ENCODE data around the gene B4GAT1.

DNA sequence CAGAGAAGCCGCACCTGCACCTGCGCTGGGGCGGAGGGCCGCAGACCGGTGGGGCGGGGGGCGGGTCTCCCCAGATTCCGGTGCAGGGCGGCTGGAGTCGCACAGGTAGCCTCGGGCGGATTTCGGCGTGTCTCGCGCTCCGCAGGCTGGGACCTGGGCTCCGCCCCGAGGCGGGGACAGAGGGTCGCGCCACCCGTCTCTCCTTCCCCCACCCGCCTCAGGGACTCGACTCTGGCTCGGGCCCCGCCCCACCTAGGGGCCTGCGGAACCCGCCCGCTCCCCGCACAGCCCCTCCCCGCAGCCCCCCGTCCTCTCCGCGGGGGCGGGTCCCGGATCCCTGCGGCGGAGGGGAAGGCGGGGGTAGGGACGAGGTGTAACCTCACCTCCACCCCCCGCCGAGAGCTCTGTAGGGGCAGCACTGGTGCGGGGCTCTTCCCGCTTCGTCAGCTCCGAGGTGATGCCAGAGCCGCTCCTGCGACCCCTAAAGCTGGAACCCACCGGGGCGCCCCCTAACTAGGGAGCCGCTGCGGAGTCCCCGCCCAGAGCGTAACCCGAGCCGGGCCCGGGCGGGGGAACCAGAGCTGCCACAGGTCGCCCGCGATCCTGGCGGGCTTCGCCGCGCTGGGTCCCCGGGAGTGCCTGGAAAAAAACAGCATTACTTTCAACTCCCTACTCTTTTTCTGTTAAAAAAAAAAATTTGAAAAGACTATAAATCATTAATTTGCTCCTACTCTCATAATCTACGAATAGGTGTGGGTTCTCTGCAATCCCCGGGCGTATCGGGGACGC is 24.4 kb upstream of the B4GAT1 start, which contains the start of gene SLC29A2:
- TF ChIP-seq, protein P1, sequence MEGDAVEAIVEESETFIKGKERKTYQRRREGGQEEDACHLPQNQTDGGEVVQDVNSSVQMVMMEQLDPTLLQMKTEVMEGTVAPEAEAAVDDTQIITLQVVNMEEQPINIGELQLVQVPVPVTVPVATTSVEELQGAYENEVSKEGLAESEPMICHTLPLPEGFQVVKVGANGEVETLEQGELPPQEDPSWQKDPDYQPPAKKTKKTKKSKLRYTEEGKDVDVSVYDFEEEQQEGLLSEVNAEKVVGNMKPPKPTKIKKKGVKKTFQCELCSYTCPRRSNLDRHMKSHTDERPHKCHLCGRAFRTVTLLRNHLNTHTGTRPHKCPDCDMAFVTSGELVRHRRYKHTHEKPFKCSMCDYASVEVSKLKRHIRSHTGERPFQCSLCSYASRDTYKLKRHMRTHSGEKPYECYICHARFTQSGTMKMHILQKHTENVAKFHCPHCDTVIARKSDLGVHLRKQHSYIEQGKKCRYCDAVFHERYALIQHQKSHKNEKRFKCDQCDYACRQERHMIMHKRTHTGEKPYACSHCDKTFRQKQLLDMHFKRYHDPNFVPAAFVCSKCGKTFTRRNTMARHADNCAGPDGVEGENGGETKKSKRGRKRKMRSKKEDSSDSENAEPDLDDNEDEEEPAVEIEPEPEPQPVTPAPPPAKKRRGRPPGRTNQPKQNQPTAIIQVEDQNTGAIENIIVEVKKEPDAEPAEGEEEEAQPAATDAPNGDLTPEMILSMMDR (IDR thresholded peaks at IDR 0.05), result no peak
- no peak for TF ChIP-seq POLR2A (IDR thresholded peaks at IDR 0.05)

Measured in stomach (tissue), 4 donors.